Brain microvascular endothelial cell (primary cell): ENCODE results near the gene ARHGAP26.

Experiments
- DNase-seq: peaks from one replicate; pipeline ENCODE4 v3.0.0-alpha.2; 2020
- H3K27ac ChIP-seq: fragments of 250-450 bp; sonication (Bioruptor Pico); 2 replicates; pipeline ENCODE4 v1.5.1; 2020; ENCODE audit warnings: mild to moderate bottlenecking, moderate library complexity
- H3K27me3 ChIP-seq: fragments of 250-450 bp; sonication (Bioruptor Pico); replicated peaks from 2 replicates; pipeline ENCODE4 v1.5.1; 2020; ENCODE audit warnings: mild to moderate bottlenecking
- H3K36me3 ChIP-seq: fragments of 250-450 bp; sonication (Bioruptor Pico); replicated peaks from 2 replicates; pipeline ENCODE4 v1.5.1; 2020; ENCODE audit warnings: mild to moderate bottlenecking
- H3K4me3 ChIP-seq: 2 replicates; pipeline ENCODE4 v1.5.1; 2011; ENCODE audit warnings: low read depth, mild to moderate bottlenecking, control low read depth, low read length, moderate library complexity
- CTCF ChIP-seq: IDR thresholded peaks from 2 replicates; pipeline ENCODE4 v1.5.1; 2011; ENCODE audit warnings: low read depth, mild to moderate bottlenecking, moderate library complexity, low read length, control low read depth, inconsistent platforms; ENCODE audit errors: missing control alignments
- in situ Hi-C: cut with HindIII; loops from 2 replicates; pipeline ENCODE4 v1.10.0; 2017; ENCODE audit warnings: low sequenced_read_pairs, low pct_ligation_motif_present

The ARHGAP26 gene

GRCh38 chr5:142842994-142843905 is 73.1 kb downstream of the ARHGAP26 start:
- no peaks in the 10 kb centered on the region for H3K36me3 ChIP-seq
- no peak overlapping the region for H3K4me3 ChIP-seq
- no peak overlapping the region for H3K27ac ChIP-seq
- in situ Hi-C loops, result no loop called here
- no peak for TF ChIP-seq CTCF
- DNase-seq, result no peak
- H3K27me3 ChIP-seq, result no peaks in the 10 kb centered on the region

GRCh38 chr5:142844866-142845265 is 74.7 kb downstream of the ARHGAP26 start:
- in situ Hi-C loops, result no loop called here
- no peak for DNase-seq
- Histone ChIP-seq H3K36me3 (no peaks in the 10 kb centered on the region), H3K27ac (no peak overlapping the region), H3K27me3 (no peaks in the 10 kb centered on the region), H3K4me3 (no peak overlapping the region)
- TF ChIP-seq CTCF, result no peak

DNA sequence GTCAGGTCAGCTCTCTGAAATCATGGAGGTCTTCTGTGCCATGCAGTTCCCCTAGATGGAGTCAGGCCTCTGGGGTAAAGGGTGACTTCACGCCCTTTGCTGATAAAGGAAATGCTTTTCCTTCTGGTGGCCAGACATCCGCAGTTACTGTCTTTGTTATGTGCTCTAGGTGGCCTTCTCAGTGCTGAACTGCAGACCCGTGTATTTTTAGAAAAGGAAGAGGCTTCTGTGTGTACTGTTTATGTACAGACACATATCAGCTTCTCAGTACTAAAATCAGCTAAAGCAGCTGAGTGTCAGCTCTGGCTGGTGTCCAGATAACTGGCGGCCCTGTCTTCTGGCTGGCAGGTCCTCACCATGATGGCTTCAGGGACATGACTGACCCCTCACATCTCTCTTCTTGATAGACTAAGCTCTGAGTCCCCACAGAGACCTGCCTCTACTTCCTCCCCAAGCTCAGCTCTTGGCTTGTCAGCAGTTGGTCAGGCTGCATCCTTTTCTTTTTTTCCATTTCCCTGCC is 75.3 kb downstream of the ARHGAP26 start:
- no peak overlapping the region for H3K4me3 ChIP-seq
- no peak for DNase-seq
- in situ Hi-C loops, result no loop called here

GRCh38 chr5:142845954-142846398 is 75.8 kb downstream of the ARHGAP26 start:
- Histone ChIP-seq H3K27ac (no peak overlapping the region), H3K27me3 (no peaks in the 10 kb centered on the region), H3K36me3 (no peaks in the 10 kb centered on the region), H3K4me3 (no peak overlapping the region)
- DNase-seq, result no peak
- in situ Hi-C loops, result no loop called here
- no peak for TF ChIP-seq CTCF

More for the DNA sequence above, 75.3 kb downstream of the ARHGAP26 start:
- TF ChIP-seq CTCF, result no peak
- H3K36me3 ChIP-seq, result no peaks in the 10 kb centered on the region
- H3K27me3 ChIP-seq, result no peaks in the 10 kb centered on the region
- no peak overlapping the region for H3K27ac ChIP-seq

- Histone ChIP-seq H3K4me3 (no peak overlapping the region), H3K36me3 (no peaks in the 10 kb centered on the region), H3K27me3 (no peaks in the 10 kb centered on the region), H3K27ac (no peak overlapping the region)
- TF ChIP-seq CTCF, result no peak
- DNase-seq, result no peak
- in situ Hi-C loops, result no loop called here
Measured at GRCh38 chr5:142846406-142846805, 76.2 kb downstream of the ARHGAP26 start.
